GM12878 (cell line): Measurements from ENCODE around the gene KITLG. TPM values are rescaled to one million over a fixed set of nuclear protein-coding genes. Genes with fewer than 3 reads are reported as not detected.

Experiments
- ATAC-seq: fragments of 200-7000 bp; cut with Tn5 transposase; 3 replicates; pipeline ENCODE4 v1.9.1; 2020; ENCODE audit warnings: mild to moderate bottlenecking, moderate library complexity
- BruUV-seq: library from RNA; stranded (reverse); fragments of 400-500 nt; replicated peaks from 2 replicates; lab custom pipeline; 2021; lab: Mats Ljungman, UMichigan
- CTCF ChIA-PET: fragments of 300-600 bp; sonication (Branson Sonifier 250); formaldehyde crosslinking; extraction: SDS; loops from one replicate; lab custom pipeline; 2021; ENCODE audit warnings: inconsistent platforms; lab: Yijun Ruan, JAX
- POLR2A ChIA-PET: fragments of 350-600 bp; formaldehyde crosslinking; extraction: SDS; loops from one replicate; lab custom pipeline; 2021; ENCODE audit warnings: inconsistent platforms; lab: Charles Lee
- RAD21 ChIA-PET: fragments of 300-600 bp; sonication (Branson Sonifier 250); formaldehyde crosslinking; loops from one replicate; lab custom pipeline; 2023; ENCODE audit warnings: antibody characterized with exemption; ENCODE audit not compliant: unreplicated experiment; lab: Charles Lee
- SMC1A ChIA-PET: fragments of 300-600 bp; sonication (Branson Sonifier 250); formaldehyde crosslinking; loops from one replicate; lab custom pipeline; 2023; ENCODE audit not compliant: unreplicated experiment, uncharacterized antibody; lab: Charles Lee
- DNase-seq: peaks from one replicate; pipeline ENCODE4 v3.0.0-alpha.2; 2011; ENCODE audit warnings: low read depth, low spot score
- FAIRE-seq: peaks from 3 replicates; lab custom pipeline; 2011; peaks lifted over from hg19 to GRCh38; lab: Jason Lieb, UNC
- H2AFZ ChIP-seq: 2 replicates; pipeline ENCODE4 v1.6.0; 2011; ENCODE audit warnings: low read depth, low read length, control low read depth; ENCODE audit not compliant: control insufficient read depth
- H3K27ac ChIP-seq: 2 replicates; pipeline ENCODE4 v1.5.1; 2011; ENCODE audit warnings: control low read depth; ENCODE audit not compliant: control insufficient read depth, insufficient read depth
- H3K27me3 ChIP-seq, 2 experiments: replicated peaks in 1 of 2; 2 replicates each; pipeline versions ENCODE4 v1.6.0 to v1.6.1; 2011; ENCODE audit warnings: low read length in 1 of 2; ENCODE audit not compliant: control insufficient read depth in 2 of 2, insufficient read depth in 2 of 2
- H3K36me3 ChIP-seq, 2 experiments: 2 replicates each; pipeline ENCODE4 v1.5.1; 2011; ENCODE audit warnings: low read length in 1 of 2; ENCODE audit not compliant: control insufficient read depth in 2 of 2, insufficient read depth in 2 of 2
- H3K4me1 ChIP-seq: 2 replicates; pipeline ENCODE4 v1.6.1; 2011; ENCODE audit warnings: mild to moderate bottlenecking, low read length, moderate library complexity, mixed read lengths; ENCODE audit not compliant: control insufficient read depth, insufficient read depth
- H3K4me2 ChIP-seq: 2 replicates; pipeline ENCODE4 v1.6.0; 2011; ENCODE audit warnings: control low read depth; ENCODE audit not compliant: control insufficient read depth, insufficient read depth
- H3K4me3 ChIP-seq: fragments of 200-600 bp; sonication (generic); 2 replicates; pipeline ENCODE4 v1.5.1; 2016
- H3K79me2 ChIP-seq: 2 replicates; pipeline ENCODE4 v1.6.0; 2011; ENCODE audit warnings: low read length; ENCODE audit not compliant: control insufficient read depth, insufficient read depth
- H3K9ac ChIP-seq: 2 replicates; pipeline ENCODE4 v1.8.0; 2011; ENCODE audit warnings: low read length, control low read depth, mixed read lengths; ENCODE audit not compliant: control insufficient read depth, insufficient read depth
- H3K9me3 ChIP-seq: replicated peaks from 3 replicates; pipeline ENCODE4 v1.5.1; 2011; ENCODE audit warnings: mild to moderate bottlenecking, low read length; ENCODE audit not compliant: control insufficient read depth, insufficient read depth
- H4K20me1 ChIP-seq: 2 replicates; pipeline ENCODE4 v1.6.0; 2011; ENCODE audit not compliant: control insufficient read depth, insufficient read depth
- ATF7 ChIP-seq: fragments of 450-650 bp; IDR thresholded peaks from 2 replicates; pipeline ENCODE4 v1.6.1; 2016; ENCODE audit warnings: low read depth, mild to moderate bottlenecking
- BACH1 ChIP-seq: fragments of 450-650 bp; IDR thresholded peaks from 2 replicates; pipeline ENCODE4 v1.6.1; 2017; ENCODE audit warnings: mild to moderate bottlenecking, borderline replicate concordance
- BMI1 ChIP-seq: fragments of 450-650 bp; IDR thresholded peaks from 2 replicates; pipeline ENCODE4 v1.6.1; 2016; ENCODE audit warnings: mild to moderate bottlenecking, moderate library complexity, borderline replicate concordance
- ESRRA ChIP-seq: IDR thresholded peaks from 2 replicates; pipeline ENCODE4 v1.6.1; 2012; ENCODE audit warnings: mild to moderate bottlenecking, low read length, improper control_type of control experiment
- FOXK2 ChIP-seq: fragments of 450-650 bp; IDR thresholded peaks from 2 replicates; pipeline ENCODE4 v1.6.1; 2017; ENCODE audit warnings: mild to moderate bottlenecking, moderate library complexity
- IKZF2 ChIP-seq, 2 experiments: fragments of 450-650 bp; IDR thresholded peaks; 2 replicates each; pipeline ENCODE4 v1.6.1; 2017; ENCODE audit warnings: mild to moderate bottlenecking in 2 of 2, moderate library complexity in 2 of 2
- LARP7 ChIP-seq: fragments of 450-650 bp; IDR thresholded peaks from 2 replicates; pipeline ENCODE4 v1.6.1; 2017; ENCODE audit warnings: mild to moderate bottlenecking
- NBN ChIP-seq: fragments of 450-650 bp; IDR thresholded peaks from 2 replicates; pipeline ENCODE4 v1.6.1; 2016
- RELB ChIP-seq: fragments of 450-650 bp; IDR thresholded peaks from 2 replicates; pipeline ENCODE4 v1.6.1; 2017; ENCODE audit warnings: low read depth, mild to moderate bottlenecking, moderate library complexity
- SMAD5 ChIP-seq: IDR thresholded peaks from 2 replicates; pipeline ENCODE4 v1.6.1; 2016; ENCODE audit warnings: antibody characterized with exemption, low read depth
- TCF12 ChIP-seq: IDR thresholded peaks from 2 replicates; pipeline ENCODE4 v1.6.1; 2011; ENCODE audit warnings: low read depth, mild to moderate bottlenecking, low read length
- TCF7 ChIP-seq: IDR thresholded peaks from 2 replicates; pipeline ENCODE4 v1.6.1; 2014; ENCODE audit warnings: antibody characterized with exemption, borderline replicate concordance
- ZBED1 ChIP-seq: IDR thresholded peaks from 2 replicates; pipeline ENCODE4 v1.6.1; 2016; ENCODE audit warnings: borderline replicate concordance
- ZBTB33 ChIP-seq: fragments of 450-650 bp; IDR thresholded peaks from 2 replicates; pipeline ENCODE4 v1.6.1; 2017; ENCODE audit warnings: mild to moderate bottlenecking
- ZNF274 ChIP-seq: IDR thresholded peaks from one replicate; pipeline ENCODE4 v1.8.0; 2011; ENCODE audit not compliant: insufficient read length, insufficient read depth
- WGBS: methylation state at CpG from one replicate; pipeline ENCODE4 v1.1.6; 2016; ENCODE audit warnings: low lambda C conversion rate; ENCODE audit not compliant: insufficient replicate concordance, insufficient coverage; ENCODE audit errors: missing lambda C conversion rate; 5-methylcytosine and 5-hydroxymethylcytosine counted together
- in situ Hi-C: fragments of 300-500 bp; cut with MboI; formaldehyde crosslinking; loops from 9 replicates; pipeline ENCODE4 v1.14.3; 2018; ENCODE audit warnings: mixed read lengths
- intact Hi-C: fragments of 100-400 bp; cut with micrococcal nuclease; formaldehyde crosslinking; loops from one replicate; pipeline ENCODE4 v1.14.2; 2022; ENCODE audit not compliant: unreplicated experiment
- polyA plus RNA-seq, 11 experiments: library from polyadenylated mRNA; depleted of rRNA in 4 of 11; unstranded in 6 of 11; stranded (reverse) in 5 of 11; fragments of >200 nt; fragmentation: Nextera tagmentation in 4 of 11; fragmentation: Illumina TruSeq in 1 of 11; extraction: Ambion mirVana in 4 of 11; extraction: Trizol in 1 of 11; gene quantifications; 1 replicate in 1 of 11; 2 replicates in 10 of 11; pipeline versions ENCODE4 v1.2.1 to v1.2.3, GENCODE V29; 2011 to 2016; ENCODE audit warnings: inconsistent platforms in 2 of 11, missing spikeins in 2 of 11, low read depth in 1 of 11
- total RNA-seq, 4 experiments: library from RNA; depleted of rRNA in 3 of 4; stranded (reverse); fragments of >200 nt in 3 of 4; fragmentation: Illumina TruSeq in 1 of 4; extraction: Trizol in 1 of 4; gene quantifications; 2 replicates each; pipeline versions ENCODE4 v1.2.1 to v1.2.3, GENCODE V29; 2013 to 2021
- TF ChIP-seq, protein P1 (sequence below): IDR thresholded peaks from 2 replicates; pipeline ENCODE4 v1.6.1; 2011; ENCODE audit warnings: borderline replicate concordance, low read depth, mild to moderate bottlenecking, moderate library complexity, mixed read lengths, low read length; ENCODE audit not compliant: insufficient read depth; ENCODE audit errors: extremely low read length
- TF ChIP-seq, protein P2 (sequence below): fragments of 450-650 bp; IDR thresholded peaks from 2 replicates; pipeline ENCODE4 v1.6.1; 2017; ENCODE audit warnings: antibody characterized with exemption, mild to moderate bottlenecking, moderate library complexity
- TF ChIP-seq, protein P3 (sequence below): fragments of 450-650 bp; conservative IDR thresholded peaks from 2 replicates; pipeline ENCODE4 v1.6.1; 2017; ENCODE audit warnings: mild to moderate bottlenecking, moderate library complexity

Gene KITLG
- total and polyA plus RNA-seq, 10 of the 15 experiments (the other 5 are each of a cell fraction or from before 2014, with no cell fraction given) = 0.02 to 0.51 (median 0.09) TPM; not detected in 1

GRCh38 chr12:88444481-88444880 lies 135.8 kb downstream of the KITLG start:
- Histone ChIP-seq H3K9ac (no peak overlapping the region), H3K4me3 (no peak overlapping the region), H3K4me2 (no peak overlapping the region), H3K9me3 (no peaks in the 10 kb centered on the region), H3K27me3 (no peaks in the 10 kb centered on the region), H4K20me1 (no peaks in the 10 kb centered on the region), H2AFZ (no peak overlapping the region), H3K4me1 (no peaks in the 10 kb centered on the region), H3K79me2 (no peaks in the 10 kb centered on the region), H3K27ac (no peak overlapping the region), H3K36me3 (no peaks in the 10 kb centered on the region)
- RAD21 ChIA-PET = no interaction called here
- CTCF ChIA-PET = no interaction called here
- in situ Hi-C loops = no loop called here
- BruUV-seq = no TSS peak
- WGBS = 0% methylated on average over 1 of the region's 1 CpG
- DNase-seq = no peak
- no peak for FAIRE-seq
- SMC1A ChIA-PET = interaction anchor here (0.7 kb wide), 1 partner anchor 1016 kb away, joined by 3 read pairs; no protein-coding TSS in a partner anchor
- intact Hi-C loops = no loop called here
- POLR2A ChIA-PET = no interaction called here
- no peak for ATAC-seq
- TF ChIP-seq, protein P1, sequence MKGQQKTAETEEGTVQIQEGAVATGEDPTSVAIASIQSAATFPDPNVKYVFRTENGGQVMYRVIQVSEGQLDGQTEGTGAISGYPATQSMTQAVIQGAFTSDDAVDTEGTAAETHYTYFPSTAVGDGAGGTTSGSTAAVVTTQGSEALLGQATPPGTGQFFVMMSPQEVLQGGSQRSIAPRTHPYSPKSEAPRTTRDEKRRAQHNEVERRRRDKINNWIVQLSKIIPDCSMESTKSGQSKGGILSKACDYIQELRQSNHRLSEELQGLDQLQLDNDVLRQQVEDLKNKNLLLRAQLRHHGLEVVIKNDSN = no peak
- TF ChIP-seq ZBED1 (no peak), ZNF274 (no peak), ESRRA (no peak), ZBTB33 (no peak), LARP7 (no peak), BMI1 (no peak), RELB (no peak), FOXK2 (no peak), ATF7 (no peak), TCF7 (no peak), NBN (no peak), IKZF2 (IDR thresholded peaks at IDR 0.05) (no peak), BACH1 (no peak), TCF12 (no peak), SMAD5 (no peak)
- TF ChIP-seq, protein P2, sequence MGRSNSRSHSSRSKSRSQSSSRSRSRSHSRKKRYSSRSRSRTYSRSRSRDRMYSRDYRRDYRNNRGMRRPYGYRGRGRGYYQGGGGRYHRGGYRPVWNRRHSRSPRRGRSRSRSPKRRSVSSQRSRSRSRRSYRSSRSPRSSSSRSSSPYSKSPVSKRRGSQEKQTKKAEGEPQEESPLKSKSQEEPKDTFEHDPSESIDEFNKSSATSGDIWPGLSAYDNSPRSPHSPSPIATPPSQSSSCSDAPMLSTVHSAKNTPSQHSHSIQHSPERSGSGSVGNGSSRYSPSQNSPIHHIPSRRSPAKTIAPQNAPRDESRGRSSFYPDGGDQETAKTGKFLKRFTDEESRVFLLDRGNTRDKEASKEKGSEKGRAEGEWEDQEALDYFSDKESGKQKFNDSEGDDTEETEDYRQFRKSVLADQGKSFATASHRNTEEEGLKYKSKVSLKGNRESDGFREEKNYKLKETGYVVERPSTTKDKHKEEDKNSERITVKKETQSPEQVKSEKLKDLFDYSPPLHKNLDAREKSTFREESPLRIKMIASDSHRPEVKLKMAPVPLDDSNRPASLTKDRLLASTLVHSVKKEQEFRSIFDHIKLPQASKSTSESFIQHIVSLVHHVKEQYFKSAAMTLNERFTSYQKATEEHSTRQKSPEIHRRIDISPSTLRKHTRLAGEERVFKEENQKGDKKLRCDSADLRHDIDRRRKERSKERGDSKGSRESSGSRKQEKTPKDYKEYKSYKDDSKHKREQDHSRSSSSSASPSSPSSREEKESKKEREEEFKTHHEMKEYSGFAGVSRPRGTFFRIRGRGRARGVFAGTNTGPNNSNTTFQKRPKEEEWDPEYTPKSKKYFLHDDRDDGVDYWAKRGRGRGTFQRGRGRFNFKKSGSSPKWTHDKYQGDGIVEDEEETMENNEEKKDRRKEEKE = no peak
- TF ChIP-seq, protein P3, sequence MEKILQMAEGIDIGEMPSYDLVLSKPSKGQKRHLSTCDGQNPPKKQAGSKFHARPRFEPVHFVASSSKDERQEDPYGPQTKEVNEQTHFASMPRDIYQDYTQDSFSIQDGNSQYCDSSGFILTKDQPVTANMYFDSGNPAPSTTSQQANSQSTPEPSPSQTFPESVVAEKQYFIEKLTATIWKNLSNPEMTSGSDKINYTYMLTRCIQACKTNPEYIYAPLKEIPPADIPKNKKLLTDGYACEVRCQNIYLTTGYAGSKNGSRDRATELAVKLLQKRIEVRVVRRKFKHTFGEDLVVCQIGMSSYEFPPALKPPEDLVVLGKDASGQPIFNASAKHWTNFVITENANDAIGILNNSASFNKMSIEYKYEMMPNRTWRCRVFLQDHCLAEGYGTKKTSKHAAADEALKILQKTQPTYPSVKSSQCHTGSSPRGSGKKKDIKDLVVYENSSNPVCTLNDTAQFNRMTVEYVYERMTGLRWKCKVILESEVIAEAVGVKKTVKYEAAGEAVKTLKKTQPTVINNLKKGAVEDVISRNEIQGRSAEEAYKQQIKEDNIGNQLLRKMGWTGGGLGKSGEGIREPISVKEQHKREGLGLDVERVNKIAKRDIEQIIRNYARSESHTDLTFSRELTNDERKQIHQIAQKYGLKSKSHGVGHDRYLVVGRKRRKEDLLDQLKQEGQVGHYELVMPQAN = no peak
